MCF 10A (cell line): ENCODE measurements around the gene METTL15. TPM values are rescaled to one million over a fixed set of nuclear protein-coding genes. Genes with fewer than 3 reads are reported as not detected.
"Not testable (repeated sequence)": the region's sequence is repeated elsewhere in the genome, so short reads cannot be mapped to it uniquely, and the experiment has no call there.

ENCODE experiments used
- BruUV-seq: library from RNA; stranded (reverse); fragments of 400-500 nt; replicated peaks from 2 replicates; lab custom pipeline; 2021; lab: Mats Ljungman, UMichigan
- CTCF ChIA-PET: fragments of 300-600 bp; sonication (Branson Sonifier 250); formaldehyde crosslinking; extraction: SDS; loops from one replicate; lab custom pipeline; 2021; ENCODE audit warnings: antibody characterized with exemption, inconsistent platforms; lab: Yijun Ruan, JAX
- POLR2A ChIA-PET: fragments of 300-600, 350-650 bp; sonication (Branson Sonifier 250); formaldehyde crosslinking; extraction: SDS; loops from one replicate; lab custom pipeline; 2020; ENCODE audit warnings: antibody characterized with exemption, inconsistent platforms; lab: Yijun Ruan, JAX
- DNase-seq: peaks from one replicate; pipeline ENCODE4 v3.0.0-alpha.2; 2018; ENCODE audit not compliant: unreplicated experiment
- H3K27ac Mint-ChIP-seq: one replicate; pipeline ENCODE4 v1.8.0; 2022; ENCODE audit warnings: mild to moderate bottlenecking, low read depth, mixed read lengths; ENCODE audit not compliant: unreplicated experiment
- H3K27me3 Mint-ChIP-seq: one replicate; pipeline ENCODE4 v1.8.0; 2022; ENCODE audit warnings: mixed read lengths; ENCODE audit not compliant: insufficient read depth, unreplicated experiment
- H3K36me3 Mint-ChIP-seq: one replicate; pipeline ENCODE4 v1.8.0; 2022; ENCODE audit warnings: mild to moderate bottlenecking, moderate library complexity, mixed read lengths; ENCODE audit not compliant: insufficient read depth, unreplicated experiment
- H3K4me1 Mint-ChIP-seq: one replicate; pipeline ENCODE4 v1.8.0; 2022; ENCODE audit warnings: mixed read lengths; ENCODE audit not compliant: insufficient read depth, unreplicated experiment
- H3K4me3 Mint-ChIP-seq: one replicate; pipeline ENCODE4 v1.8.0; 2022; ENCODE audit warnings: mild to moderate bottlenecking, moderate library complexity, mixed read lengths; ENCODE audit not compliant: unreplicated experiment
- H3K9me3 Mint-ChIP-seq: one replicate; pipeline ENCODE4 v1.8.0; 2022; ENCODE audit warnings: mixed read lengths; ENCODE audit not compliant: unreplicated experiment
- CTCF ChIP-seq: fragments of 200-600 bp; IDR thresholded peaks from one replicate; pipeline ENCODE4 v1.8.0; 2022; ENCODE audit warnings: antibody characterized with exemption, mild to moderate bottlenecking; ENCODE audit not compliant: unreplicated experiment
- intact Hi-C: fragments of 100-400 bp; cut with micrococcal nuclease; formaldehyde crosslinking; loops from 2 replicates; pipeline ENCODE4 v1.14.1; 2022
- total RNA-seq: library from RNA; stranded (reverse); gene quantifications from 2 replicates; pipeline ENCODE4 v1.2.3, GENCODE V29; 2022

The METTL15 gene
- total RNA-seq, 1 experiment from 2014 or later, result 16.8 TPM

DNA sequence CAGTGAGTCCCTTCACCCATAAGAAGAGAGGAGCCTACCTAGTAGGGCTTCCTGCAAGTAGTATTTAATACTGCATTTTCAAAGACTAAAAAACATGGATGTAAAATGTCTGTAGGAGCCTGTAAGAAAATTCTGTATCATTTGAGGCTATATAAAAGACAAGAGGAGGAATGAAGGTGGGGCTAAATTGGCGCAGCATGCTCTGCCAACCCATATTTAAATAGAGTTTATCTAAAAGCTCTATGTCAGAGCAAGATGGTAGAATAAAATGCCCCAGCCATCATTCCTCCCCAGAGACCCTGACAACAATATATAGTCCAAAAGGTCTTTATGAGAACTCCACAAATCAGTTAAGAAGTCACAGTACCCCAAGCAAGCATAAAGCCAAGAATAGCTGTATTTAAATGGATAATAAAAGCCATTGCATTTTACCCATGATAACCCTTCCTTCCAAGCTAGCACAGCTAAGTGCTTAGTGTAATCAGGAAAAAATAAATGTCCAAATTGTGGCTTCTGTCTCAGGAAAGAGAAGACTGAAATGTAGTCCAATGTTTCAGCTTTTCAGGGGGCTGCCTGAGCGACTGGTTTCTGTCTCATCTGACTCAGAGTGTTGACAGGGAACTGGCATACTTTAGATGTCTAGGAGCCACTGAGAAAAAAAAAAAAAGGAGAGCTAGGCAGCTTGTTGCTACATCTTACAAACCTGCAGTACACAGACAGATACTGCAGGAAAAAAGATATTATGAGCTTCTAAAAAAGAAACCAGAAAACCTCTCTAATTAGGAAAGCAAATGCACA, 258.6 kb downstream of the METTL15 start:
- no peaks in the 10 kb centered on the region for H3K4me1 Mint-ChIP-seq
- no peaks in the 10 kb centered on the region for H3K27me3 Mint-ChIP-seq
- H3K9me3 Mint-ChIP-seq, result peaks cover 24% of the 10 kb centered on the region

GRCh38 chr11:28378095-28378494, 269.9 kb downstream of the METTL15 start:
- DNase-seq, H3K4me3 Mint-ChIP-seq, H3K9me3 Mint-ChIP-seq, H3K27ac Mint-ChIP-seq, CTCF ChIA-PET, BruUV-seq, intact Hi-C loops, H3K27me3 Mint-ChIP-seq, POLR2A ChIA-PET, H3K36me3 Mint-ChIP-seq, H3K4me1 Mint-ChIP-seq: not testable (repeated sequence)

More for the DNA sequence above, 258.6 kb downstream of the METTL15 start:
- no peak for DNase-seq
- Mint-ChIP-seq H3K4me3 (no peak overlapping the region), H3K36me3 (no peaks in the 10 kb centered on the region), H3K27ac (no peak overlapping the region)
- TF ChIP-seq CTCF, result no peak
- ChIA-PET POLR2A (no interaction called here), CTCF (interaction anchor here (0.6 kb wide), 1 partner anchor 19 kb away, joined by 3 read pairs; no protein-coding TSS in a partner anchor)
- no TSS peak for BruUV-seq
- intact Hi-C loops, result no loop called here

Other genes starting within 250 kb of the METTL15 start
- 8.9 and 12.9 TPM in 2 replicates for gene KIF18A, start 232 bp upstream of the METTL15 start, total RNA-seq